HG02981 (cell line): ENCODE results near the gene MEA1.

Source experiments
- ATAC-seq: cut with Tn5 transposase; IDR thresholded peaks from one replicate; pipeline ENCODE4 v1.9.1; 2021; ENCODE audit warnings: mild to moderate bottlenecking, moderate library complexity; ENCODE audit not compliant: unreplicated experiment

Gene MEA1

GRCh38 chr6:43040542-43041257, 27.0 kb upstream of the MEA1 start:
- no peak for ATAC-seq

GRCh38 chr6:43038727-43039126, 25.0 kb upstream of the MEA1 start:
- no peak for ATAC-seq

DNA sequence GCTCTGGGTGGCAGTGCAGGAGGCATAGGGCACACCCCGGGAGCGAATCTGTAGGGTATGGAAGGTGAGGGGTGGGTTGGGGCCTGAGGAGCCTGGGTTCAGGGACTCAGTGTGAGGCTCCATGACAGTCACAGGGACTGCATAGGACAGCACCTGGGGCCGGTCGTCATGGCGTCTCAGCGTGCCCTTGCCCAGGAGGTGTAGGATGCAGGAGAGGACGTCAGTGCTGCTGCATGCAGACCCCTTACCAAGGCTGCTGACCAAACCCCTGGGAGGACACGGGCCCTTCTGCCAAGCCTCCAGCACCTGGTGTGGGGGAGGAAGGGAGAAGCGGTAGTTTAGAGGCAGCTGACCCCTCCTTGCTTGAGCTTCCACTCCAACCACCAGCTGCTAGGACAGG, 24.0 kb upstream of the MEA1 start:
- no peak for ATAC-seq

DNA sequence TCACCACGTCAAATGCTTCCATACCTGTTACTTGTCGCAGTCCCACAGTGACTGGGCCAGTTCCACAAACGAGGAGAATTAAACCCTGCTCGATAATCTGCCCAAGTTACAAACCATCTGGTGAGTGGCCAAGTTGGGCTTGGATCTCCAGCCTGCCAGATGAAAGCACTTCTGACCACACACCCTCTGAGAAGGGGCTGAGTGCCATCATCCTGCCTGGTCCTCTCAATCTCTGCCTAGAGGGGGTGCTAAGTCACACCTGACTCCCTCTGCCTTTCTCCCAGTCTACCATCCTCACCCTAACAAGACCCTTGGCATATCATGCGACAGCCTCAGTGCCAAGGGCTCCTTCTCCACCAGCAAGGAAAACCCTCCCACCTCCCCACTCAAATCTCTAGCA, 23.5 kb upstream of the MEA1 start:
- ATAC-seq: no peak

DNA sequence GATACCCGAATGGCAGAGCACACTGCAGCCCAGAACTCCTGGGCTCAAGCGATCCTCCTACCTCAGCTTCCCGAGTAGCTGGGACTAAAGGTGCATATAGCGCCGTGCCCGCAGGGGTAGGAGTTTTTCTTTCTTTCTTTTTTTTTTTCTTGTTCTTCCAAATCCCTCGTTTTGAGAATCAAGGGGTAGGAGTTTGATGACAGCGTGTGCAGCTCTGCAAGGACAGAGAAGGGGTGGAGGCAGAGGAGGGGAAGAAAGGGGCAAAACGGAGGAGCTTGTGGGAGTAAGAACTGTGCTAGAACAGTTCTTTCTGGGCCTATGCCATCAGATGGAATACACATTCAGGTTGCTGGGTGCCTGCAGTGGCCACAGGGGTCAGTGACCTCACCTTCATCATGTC, 23.0 kb upstream of the MEA1 start:
- ATAC-seq: no peak

DNA sequence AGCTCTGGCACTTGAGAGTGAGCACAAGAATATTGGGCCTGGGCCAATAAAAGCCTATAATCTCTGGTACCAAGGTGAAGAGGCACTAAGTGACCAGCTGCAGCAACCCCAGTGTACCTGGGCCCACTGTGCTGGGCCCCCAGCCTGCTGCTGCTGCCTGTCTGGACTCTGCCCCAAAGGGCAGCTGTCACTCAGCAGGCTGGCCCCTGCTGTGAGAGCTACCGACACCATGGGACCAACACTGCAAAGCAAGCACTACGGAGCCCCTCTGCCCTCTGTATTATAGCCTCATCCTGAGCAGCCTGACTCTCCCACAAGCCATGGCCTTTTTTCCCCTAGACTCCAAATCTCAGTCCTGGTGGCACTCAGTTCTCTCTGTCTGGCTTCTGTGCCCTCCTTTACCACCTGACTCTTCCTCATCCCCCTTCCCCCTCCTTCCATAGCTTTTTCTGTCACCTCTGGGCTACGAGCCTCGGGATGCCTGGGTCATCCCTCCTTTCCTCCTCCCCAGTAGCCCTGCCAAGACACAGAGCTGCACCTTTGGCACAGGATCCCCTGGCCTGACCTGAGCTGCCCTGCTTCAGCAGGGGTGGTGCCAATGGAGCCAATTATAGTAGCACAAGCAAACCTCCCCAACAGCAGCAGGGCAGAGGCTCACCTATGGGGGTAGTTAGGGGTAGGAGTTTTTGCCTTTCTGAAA, 21.9 kb upstream of the MEA1 start:
- ATAC-seq: no peak

- no peak for ATAC-seq
Measured at GRCh38 chr6:43034190-43034525, 20.4 kb upstream of the MEA1 start.

DNA sequence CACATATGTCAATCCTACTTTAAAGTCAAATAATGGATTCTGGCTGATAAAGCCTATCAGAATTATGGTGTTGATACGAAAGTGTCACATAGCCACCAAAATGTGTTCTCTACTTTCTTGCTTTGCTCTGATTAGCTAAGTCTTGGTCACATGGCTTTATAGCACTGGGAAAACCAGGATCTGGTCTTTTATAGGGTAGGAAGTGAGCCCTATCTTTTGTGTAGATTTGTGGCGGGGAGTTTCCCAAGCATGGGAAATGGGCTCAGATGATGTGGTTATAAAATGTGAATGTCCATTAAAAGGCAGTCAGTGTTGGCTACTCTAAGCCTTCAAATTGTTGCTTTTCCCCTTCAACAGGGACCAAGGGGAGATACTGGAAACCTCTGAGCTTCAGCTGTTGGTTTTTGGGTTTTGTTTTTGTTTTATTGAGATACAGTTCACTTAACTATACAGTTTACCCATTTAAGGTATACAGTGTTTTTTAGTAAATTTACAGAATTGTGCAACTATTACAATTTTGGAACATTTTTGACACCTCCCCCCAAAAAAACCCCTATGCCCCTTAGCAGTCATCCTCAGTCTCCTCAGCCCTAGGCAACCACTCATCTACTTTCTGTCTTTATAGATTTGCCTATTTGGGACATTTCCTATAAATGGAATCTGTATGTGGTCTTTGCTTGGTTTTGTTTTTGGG, 19.9 kb upstream of the MEA1 start:
- no peak for ATAC-seq

DNA sequence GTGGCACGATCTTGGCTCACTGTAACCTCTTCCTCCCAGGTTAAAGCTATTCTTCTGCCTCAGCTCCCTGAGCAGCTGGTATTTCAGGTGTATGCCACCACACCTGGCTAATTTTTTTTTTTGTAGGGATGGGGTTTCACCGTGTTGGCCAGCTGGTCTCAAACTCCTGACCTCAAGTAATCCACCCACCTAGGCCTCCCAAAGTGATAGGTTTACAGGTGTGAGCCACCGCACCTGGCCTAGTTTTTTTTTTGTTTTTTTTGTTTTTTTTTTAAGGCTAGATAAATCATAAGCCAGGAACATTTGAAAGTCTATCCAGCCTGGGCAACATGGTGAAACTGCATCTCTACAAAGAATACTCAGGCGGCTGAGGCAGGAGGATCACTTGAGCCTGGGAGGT, 18.6 kb upstream of the MEA1 start:
- no peak for ATAC-seq

DNA sequence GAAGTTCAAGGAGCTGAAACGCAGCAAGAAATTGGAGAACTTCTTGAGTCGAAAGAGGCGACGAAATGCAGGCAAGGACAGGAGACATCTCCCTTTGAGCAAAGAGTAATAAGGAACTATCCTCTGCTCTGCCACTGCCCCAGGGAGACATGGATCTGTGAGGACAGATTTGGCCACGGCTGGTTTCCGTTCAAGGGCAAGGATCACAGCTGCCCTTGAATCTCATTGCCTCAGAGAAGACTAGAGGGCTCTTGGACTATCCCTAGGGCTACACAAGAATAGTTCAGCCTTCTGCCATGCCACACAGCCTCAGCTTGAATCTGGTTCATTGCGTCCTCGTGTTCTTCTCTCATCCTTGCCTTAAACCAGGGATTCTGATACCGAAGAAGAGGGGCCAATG, 15.4 kb upstream of the MEA1 start:
- no peak for ATAC-seq

DNA sequence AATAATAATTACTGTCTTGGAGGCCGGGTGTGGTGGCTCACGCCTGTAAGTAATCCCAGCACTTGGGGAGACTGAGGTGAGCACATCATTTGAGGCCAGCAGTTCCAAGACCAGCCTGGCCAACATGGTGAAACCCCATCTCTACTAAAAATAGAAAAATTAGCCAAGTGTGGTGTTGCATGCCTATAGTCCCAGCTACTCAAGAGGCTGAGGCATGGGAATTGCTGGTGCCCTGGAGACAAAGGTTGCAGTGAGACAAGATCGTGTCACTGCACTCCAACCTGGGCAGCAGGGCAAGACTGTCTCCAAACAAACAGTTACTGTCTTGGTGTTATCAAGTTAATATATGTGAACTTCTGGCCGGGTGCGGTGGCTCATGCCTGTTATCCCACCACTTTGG, 12.6 kb upstream of the MEA1 start:
- no peak for ATAC-seq

DNA sequence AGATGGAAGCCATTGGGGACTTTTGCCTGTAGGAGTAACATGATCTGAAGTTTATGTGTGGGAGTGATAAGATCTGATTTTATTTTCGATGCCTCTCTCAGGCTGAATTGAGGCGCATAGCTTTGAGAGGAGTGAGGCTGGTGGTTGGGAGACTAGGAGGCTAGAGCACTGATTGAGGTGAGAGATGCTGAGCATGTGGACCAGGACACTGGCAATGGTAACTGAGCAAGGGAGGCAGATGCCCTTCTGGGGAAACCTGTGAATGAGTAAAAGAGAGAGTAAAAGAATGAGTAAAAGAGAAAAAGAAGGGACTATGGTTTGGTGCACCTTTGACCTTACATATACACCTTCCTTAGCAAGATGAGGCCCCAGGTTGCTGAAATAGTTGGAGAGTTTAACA, 10.7 kb upstream of the MEA1 start:
- ATAC-seq: no peak

DNA sequence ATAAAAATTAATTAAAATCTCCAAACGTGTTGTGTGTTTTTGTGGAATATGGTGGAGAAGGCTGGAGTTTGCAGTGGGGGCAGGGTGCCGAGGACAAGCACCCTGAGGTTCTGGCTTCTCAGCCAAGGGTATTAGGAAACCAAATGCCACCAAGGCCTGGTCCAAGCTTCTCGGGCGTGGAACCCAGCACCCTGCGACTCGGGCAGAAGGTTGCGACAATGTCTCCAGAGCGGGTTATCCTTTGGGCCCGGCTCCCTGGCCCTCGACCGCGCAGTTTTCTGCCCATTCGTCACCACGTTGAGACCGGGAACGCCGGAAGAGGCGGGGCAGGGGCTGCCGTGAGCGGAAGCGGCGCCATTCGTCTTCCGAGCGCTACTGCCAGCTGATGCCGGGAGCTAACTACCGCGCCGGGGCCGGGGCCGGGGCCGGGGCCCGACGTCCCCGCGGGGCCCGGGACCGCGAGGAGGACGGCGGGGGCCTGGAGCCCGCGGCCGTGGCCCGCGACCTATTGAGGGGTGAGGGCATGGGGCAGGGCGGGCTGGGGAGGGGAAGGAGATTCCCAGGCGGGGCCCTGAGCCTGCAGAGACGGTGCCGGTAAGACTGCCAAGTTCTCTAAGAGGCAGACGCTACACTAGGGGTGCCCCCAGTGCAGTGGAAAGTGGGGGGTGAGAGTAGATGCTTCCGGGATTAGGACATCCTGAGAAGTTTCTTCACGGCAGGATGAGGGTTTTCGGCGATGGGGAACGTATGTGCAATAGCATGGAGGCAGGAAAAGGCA, 7.7 kb upstream of the MEA1 start, which contains the start of gene RRP36:
TSS of gene RRP36 (plus strand) at position 354 of the 778 bp plus-strand sequence. CDS start at position 386, 32 bp downstream.
- peak; percentile 79 for ATAC-seq

- ATAC-seq: no peak
Measured at GRCh38 chr6:43020847-43021246, 7.1 kb upstream of the MEA1 start.

DNA sequence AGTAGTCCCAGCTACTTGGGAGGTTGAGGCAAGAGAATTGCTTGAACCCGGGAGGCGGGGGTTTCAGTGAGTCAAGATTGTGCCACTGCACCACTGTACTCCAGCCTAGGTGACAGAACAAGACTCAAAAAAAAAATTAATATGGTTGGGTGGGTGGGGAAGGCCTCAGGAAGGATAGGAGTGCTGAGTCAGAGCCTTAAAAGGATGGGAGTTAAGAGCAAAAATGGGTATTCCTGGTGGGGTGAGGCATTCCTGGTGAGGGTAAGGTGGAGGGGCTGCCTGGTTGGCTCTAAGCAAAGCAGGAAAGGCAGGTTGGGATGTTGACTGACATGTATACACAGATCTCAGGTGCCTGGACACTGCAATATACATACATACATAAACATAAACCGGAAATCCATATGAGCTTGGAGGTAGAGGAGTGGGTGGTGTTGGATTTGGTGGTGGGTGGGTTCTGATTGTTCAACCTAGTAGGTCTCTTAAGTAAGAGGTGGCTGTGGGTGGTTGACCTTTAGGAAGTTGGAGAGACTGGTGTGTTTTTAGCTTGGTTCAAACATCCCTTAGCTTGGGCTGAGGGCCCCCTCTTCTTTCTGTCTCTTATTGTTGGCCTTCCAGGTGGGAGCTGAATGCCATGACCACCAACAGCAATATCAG, 6.4 kb upstream of the MEA1 start:
- no peak for ATAC-seq

DNA sequence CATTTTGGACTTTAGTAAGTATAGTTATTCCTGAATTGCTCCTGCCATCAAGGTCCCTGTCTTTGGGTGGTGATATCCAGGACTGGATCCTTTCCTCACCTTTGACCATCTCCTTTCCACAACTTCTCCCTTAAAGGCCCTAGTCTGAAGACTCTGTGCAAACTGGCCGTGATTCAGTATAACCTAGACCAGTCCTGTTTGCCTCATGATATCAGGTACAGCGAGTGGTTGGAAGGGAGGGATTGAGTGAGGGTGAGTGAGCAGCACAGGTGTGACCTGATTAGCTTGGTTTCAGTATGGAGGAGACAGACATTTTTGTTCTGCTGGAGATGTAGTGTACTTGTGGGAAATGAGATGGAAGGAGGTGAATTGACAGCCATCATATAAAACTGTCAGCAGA, 5.4 kb upstream of the MEA1 start:
- no peak for ATAC-seq

- no peak for ATAC-seq
Measured at GRCh38 chr6:43016943-43017334, 3.2 kb upstream of the MEA1 start.

DNA sequence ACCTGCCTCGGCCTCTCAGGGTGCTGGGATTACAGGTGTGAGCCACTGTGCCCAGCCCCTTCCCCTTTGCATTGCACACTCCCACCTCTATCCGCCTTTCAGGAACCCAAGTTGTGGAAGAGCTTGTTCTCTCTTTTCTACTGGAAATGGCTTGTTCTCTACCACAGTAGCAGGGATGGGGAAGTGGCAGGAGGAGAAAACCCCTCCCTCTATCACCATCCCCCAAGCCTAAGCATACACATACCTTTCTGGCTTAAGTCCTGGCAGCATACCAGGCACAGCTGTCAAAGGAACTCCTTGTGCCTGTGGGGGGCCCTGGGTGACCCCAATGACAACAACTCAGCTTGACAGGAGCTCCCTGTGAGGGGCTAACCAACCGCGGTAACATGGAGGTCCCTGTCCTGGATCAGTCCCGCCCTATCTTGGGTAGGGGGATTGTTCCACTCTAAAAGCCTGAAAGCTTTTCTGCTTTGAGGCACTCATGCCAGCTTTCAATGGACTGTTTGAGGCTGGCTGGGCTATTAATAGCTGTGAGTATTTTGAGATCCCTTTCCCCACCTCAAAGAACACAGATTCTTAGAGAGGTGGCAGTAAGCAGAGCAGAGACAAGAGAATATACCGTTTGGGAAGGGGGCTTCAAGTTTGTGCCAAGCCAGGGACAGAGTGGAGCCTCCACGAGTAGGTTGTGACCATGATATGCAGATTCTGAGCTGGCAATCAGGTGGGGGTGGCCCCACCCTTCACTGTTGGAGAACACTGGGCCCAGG, 2.6 kb upstream of the MEA1 start:
- no peak for ATAC-seq

DNA sequence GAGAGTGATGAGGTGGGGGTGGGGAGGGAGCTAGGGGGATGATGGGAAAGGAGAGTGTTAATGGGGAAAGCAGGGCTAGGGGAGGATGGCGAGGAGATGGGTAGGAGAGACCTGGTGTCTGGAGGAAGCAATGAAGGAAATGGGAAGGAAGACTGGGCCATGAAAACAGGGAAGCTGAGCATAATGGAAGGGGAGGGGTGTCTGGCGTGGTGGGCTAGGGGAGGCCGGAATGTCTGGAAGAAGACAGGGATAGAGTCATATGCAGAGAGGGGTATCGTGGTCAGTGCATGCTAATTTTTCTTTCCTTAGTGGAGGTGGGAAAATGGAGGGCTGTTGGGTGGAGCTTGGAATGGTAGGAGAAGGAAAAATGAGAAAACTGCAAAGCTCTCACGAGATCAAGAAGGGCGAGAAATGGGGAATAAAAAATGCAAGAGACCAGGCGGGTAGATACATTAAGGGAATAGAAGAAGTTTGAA, 726 bp upstream of the MEA1 start:
- no peak for ATAC-seq
